ENCODE results near the gene KRTAP5-5. TPM values are rescaled to one million over a fixed set of nuclear protein-coding genes. Genes with fewer than 3 reads are reported as not detected.
"Not testable (repeated sequence)": the region's sequence is repeated elsewhere in the genome, so short reads cannot be mapped to it uniquely, and the experiment has no call there.

KRTAP5-5 gene
- total RNA-seq, 1 donor from 2014 or later: not detected

DNA sequence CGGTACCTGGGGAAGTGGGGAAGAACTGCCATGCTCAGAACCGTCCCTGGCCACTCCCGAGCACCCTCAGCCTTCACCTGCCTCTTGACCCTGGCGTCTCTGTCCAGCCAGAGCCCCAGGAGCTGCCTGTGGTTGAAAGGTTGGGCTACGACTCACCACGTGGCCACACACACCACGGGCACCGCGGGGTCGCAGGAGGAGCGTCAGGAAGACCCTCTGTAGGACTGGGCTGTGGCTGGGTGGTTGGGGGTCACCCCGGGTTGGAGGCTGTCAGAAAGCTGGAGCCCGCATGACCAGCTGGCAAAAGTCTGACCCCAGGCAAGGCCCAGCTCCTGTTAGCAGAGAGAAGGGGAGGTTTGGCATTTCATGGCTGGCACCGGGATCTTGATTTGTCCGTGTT lies 11.5 kb downstream of the KRTAP5-5 start:
- DNase-seq (ENCODE audit: low read depth in 2 of 2): no peak

DNA sequence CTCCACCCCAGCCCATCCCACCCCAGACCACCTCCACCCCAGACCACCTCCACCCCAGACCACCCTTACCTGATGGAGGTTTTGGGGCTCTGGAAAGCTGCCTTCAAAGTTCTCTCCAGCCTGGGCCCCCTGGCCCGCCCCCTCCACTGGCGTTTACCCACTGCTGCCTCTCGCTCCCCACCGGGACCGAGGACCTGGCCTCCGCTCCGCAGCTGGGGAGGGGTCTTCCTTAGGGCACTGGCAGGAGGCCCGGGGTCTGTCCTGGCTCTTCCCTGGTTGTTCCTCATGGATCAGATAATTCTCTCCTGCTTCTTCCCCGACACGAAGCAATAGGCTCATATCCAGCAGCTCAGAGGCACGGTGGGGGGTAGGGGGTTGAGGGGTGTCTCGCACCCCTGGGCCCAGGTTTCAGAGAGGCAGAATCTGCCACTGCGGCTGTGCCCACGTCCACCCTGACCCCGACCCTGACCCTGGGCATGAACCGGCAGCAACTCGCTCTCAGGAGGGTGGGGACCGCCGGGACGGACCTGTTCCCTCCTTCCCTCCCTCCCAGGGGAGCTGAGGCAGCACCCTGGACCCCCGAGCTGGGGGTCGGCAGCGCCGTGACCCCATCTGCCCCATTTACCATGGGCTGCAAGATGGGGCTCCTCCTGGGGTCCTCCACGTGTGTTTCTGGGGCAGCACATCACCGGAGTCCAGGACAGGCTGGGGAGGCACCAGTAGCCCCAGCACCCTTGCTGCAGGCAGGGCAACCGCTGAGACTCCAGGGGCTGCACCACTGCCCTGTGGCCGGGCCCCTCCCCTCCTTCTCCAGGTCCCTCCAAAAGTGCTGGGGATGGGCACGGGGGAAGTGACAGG lies 12.9 kb downstream of the KRTAP5-5 start:
- no peak for DNase-seq (ENCODE audit: low read depth in 2 of 2)

GRCh38 chr11:1643146-1643690 lies 13.6 kb downstream of the KRTAP5-5 start:
- no peak for DNase-seq (ENCODE audit: low read depth in 2 of 2)

DNA sequence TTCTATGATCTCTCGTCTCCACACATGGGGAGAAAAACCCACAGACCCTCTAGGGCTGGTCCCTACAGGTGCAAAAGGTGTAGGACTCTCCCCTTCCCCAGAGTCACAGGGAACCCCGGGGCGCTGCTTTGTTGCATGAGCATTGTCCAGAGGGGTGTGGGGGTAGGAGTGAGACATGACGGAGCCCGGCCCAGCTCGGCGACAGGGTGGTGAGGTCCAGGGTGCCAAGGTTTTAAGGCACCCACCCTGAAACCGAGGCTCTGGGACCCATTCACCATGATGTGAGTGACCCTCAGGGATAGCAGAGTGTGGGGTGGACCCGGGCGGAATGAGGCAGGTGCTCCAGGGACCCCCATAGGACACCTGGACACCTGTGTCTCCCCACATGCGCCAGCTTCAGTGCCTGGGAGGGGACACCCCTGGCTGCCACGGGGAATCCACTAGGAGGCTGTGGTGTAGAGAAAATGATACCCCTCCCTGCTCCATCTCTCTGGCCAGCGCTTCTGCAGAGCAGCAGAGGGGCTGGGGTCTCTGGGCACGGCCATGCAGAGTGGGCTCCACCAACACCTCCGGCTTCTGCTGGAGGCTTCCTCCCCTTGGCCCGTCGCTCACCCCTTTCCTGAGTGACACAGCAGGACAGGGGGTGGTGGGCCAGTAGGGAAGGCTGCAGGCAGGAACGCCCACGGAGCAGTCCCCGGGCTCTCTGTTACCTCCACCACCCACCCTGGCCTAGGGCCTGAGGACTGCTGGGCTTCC lies 15.2 kb downstream of the KRTAP5-5 start:
- no peak for DNase-seq (ENCODE audit: low read depth in 2 of 2)

DNA sequence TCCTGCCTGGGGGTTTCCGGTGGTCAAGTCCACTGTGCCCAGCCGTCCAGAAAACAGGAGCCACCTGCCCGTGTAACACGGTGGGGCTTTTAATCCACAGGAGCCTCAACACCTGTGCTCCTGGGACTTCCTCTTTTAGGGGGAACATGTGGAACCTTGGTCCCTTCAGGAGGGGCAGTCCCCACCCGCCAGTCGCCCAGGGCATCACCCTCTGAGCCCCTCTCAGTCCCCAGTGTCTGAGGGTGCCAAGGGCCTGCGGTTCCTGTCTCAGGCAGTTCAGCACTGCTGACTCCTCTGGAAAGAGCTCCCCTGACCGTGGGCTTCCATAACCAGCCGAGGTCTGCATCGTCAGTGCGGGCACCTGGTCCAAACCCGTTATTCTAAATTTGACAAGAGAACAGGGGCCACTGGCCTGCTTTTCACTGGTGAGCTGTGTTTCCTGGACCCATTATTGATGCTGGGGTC lies 15.8 kb downstream of the KRTAP5-5 start:
- DNase-seq (ENCODE audit: low read depth in 2 of 2): no peak

- not testable (repeated sequence) for DNase-seq (ENCODE audit: low read depth in 2 of 2)
Observed at GRCh38 chr11:1646540-1646939, 17.0 kb downstream of the KRTAP5-5 start.

DNA sequence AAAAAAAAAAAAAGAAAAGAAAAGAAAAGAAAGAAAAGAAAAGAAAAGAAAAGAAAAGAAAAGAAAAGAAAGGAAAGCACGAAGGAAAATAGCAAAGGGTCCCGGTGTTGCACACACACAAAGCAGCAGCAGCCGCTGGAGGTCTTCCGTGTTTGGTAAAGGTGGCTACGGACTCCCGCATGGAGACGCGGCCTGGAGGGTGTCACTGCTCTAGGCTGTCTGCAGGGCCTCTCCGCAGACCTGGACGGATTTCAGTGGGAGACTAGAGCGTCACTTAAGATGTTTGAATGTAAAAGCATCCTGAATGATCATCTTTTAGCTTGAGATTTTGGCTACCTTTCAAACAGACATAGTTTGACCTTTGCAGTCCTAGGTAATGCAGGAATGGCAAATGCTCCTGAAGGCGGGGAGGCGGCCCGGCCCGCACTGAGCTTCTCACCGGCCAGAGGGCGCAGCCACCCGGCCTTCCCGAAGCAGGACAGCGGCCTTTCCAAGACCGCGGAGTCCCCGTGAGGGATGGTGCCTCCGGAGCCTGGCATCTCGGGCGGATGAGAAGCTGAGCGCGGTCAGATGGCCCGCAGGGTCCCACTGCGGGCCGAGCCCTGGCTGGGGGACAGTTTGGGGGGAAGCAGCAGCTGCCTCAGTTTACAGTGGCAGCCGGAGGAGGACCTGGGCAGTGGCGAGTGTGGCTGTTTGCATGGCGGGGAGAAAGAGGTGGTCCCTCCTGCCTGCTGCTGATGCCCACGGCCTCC lies 18.5 kb downstream of the KRTAP5-5 start:
- DNase-seq (ENCODE audit: low read depth in 2 of 2): no peak

DNA sequence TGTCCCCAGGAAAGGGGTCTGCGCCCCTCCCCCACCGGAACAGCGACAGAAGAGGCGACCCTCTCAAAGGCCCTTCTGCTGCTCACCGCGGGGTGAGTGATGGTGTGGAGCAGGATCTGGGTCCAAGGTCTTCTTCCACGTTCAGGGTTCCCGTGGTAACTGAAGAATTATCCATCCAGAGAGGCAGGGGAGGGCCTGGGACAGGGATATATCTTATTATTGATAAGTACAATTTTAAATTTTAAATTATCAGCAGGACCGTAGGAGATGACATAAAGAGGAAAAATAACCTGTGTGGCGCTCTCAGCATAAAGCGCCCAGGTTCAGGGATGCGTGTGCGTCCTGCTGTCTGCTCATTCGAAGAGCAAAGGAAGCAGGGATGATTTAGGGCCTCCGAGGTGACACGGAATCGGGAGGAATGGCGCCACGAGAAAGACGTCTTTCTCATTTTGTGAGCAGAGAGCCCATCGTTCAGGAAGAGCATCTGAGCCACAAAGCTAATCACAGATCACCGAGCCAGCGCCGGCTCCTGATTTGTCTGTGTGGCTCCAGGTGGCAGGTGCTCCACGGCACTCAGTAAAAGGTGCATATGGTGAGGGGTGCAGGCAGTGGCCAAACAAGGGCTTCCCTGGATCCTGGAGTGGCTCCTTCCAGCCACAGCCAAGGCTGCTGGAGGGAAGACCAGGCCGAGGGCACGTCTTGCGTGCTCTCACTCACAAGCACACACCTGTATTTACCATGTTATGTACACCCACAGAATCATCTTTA lies 19.3 kb downstream of the KRTAP5-5 start:
- no peak for DNase-seq (ENCODE audit: low read depth in 2 of 2)

DNA sequence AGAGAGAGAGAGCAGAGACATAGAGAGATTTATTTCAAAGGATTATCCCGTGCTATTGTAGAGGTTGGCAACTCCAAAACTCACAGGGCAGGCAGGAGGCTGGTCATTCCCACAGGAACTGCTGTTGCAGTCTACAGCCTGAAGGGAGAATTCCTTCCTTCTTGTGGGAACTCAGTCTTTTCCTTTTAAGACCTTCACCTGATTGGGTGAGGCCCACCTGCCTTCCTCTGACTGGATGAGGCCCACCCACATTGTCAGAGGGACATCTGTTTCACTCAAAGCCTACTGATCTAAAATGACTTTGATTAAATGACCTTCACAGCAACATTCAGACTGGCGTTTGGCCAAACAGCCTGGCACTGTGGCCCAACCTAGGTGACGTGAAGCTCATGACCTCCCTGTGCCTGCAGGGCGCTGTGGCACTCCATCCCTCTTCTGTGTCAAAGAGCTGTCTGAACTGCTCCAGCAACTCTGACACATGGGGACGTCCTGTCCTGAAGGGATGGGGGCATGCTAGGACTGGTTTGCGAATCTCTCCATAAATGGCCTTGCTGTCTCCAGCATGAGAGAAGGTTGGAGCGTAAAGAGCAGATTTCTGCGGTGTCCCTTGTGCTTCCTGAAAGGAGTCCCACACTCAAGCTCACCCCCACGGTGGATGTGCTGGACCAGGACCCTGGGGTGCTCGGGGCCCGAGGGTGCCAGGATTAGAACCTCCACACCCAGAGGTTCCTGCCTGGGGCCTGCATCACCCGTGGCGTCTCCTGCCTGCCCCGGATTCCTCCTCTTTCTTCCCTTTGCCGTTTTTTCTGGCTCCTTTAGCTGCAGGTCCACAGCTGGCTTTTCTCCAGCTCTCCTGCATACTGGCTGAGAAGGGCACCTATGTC lies 20.7 kb downstream of the KRTAP5-5 start:
- DNase-seq (ENCODE audit: low read depth in 2 of 2): no peak

- DNase-seq (ENCODE audit: low read depth in 2 of 2): no peak
Observed at GRCh38 chr11:1650918-1651262, 21.3 kb downstream of the KRTAP5-5 start.

GRCh38 chr11:1651411-1651980 lies 21.9 kb downstream of the KRTAP5-5 start:
- DNase-seq (ENCODE audit: low read depth in 2 of 2): no peak

- no peak for DNase-seq (ENCODE audit: low read depth in 2 of 2)
Observed at GRCh38 chr11:1652026-1652425, 22.5 kb downstream of the KRTAP5-5 start.

DNA sequence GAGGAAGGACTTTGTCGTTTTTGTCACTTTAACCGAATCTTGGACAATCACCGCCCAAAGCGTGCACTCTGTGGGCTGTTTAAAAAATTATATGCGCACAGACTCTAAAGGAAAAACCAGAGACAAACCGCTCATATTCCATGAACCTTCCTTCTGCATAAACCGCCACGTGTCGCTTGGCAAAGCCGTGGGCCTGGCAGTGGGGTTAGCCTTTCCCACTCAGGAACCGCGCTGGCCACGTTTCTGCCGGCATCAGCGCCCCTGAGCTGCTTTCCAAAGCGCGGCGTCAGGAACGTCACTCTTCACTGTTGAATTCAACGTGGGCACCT lies 22.8 kb downstream of the KRTAP5-5 start:
- DNase-seq (ENCODE audit: low read depth in 2 of 2): no peak

DNA sequence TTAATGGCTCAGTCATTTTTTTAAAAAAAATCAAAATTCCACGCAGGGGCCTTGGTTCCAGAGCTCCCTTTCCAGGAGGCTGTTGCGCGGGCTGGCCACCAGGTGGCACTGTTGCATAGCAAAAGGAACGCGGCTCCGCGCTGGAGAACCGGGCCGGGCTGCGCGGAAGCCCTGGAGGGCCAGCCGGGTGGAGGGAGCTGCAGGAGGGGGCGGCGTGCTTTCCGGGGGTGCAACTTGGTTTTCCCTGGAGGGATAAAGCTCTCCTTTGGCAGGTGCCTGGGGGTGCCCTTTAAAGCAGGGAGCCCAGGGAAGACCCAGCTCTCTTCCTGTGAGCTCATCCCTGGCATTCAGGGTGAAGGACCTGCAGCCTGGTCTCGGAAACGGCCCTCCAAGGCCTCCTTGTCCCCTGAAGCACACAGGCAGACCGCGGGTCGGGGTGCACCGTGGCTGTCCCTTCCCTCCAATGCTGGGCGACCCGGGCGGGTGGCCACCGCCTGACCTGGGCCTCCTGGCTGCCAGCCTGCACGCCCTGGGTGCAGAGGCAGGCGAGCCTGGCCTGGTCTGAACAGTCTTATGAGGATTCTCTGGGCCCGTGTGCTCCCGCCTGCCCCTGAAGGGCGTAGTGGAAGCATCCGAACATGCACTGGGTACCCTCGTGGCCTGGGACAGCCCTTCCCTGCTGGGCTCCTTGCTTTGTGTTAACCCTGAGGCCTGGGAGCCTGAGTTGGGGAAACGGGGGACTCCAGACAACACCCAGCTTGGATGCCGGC lies 23.4 kb downstream of the KRTAP5-5 start:
- DNase-seq (ENCODE audit: low read depth in 2 of 2): peak in 1 of 2 donors; percentile 53

- no peak for DNase-seq (ENCODE audit: low read depth in 2 of 2)
Observed at GRCh38 chr11:1653541-1654387, 24.2 kb downstream of the KRTAP5-5 start.

DNA sequence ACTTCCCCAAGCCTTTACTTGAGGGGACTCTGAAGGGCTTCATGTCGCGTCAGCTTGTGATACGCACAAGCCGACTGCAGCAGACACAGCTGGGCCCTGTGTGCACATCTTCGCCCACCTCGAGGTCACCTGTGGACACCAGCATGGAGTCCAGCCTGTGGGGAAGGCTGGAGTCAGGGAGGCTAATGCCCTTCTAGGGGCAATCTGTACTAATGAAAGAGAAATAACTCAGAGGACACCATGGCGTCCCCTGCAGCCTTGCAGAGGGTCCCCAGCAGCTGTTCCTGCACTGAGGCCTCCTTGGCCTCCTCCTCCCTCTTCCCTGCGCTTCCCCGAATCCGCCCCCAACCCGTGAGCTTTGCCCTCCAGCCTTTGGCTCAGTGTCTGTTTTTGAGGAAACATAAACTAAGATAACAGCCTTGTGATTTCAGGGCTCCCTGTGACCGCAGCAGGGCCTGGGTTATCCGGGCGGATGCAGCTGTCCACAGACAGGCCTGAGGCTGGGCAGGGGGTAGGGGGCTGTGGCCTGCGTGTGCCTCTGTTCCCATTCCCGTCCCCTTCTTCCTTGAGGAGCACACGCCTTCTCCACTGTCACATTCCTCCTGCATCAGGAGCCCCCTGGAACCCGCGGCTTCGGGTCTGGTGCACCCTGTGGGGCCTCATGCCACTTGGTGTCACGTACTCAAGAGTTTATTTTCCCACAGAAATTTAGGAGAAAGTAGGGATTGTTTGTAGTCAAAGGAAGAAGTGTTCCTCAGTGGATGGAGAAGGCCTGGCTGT lies 25.0 kb downstream of the KRTAP5-5 start:
- DNase-seq (ENCODE audit: low read depth in 2 of 2): peak; percentile 51 to 53
